ENCODE results near the gene CLDN6. TPM values are rescaled to one million over a fixed set of nuclear protein-coding genes. Genes with fewer than 3 reads are reported as not detected.

Gene CLDN6
- polyA plus RNA-seq, 1 donor, result 0.32 TPM

DNA sequence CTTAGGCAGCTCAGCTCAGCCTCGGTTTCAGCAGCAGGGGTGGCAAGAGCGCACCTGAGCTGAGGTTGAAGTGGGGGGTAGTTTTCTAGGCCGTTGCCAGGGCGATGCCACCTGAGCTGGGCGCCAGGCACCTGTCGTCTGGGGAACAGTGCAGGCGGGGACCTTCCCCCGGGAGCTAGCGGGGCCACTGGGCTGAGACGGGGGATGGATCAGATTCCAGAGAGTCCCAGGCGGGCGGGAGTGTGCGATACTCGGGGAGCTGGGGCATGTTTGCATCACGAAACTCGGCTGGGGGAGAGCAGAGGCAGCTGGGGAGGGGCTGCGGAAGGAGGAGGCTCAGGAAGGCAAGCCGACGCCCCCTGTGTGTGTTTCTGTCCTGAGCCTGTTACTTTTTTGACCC lies 5.7 kb downstream of the CLDN6 start:
- DNase-seq, result no peak

DNA sequence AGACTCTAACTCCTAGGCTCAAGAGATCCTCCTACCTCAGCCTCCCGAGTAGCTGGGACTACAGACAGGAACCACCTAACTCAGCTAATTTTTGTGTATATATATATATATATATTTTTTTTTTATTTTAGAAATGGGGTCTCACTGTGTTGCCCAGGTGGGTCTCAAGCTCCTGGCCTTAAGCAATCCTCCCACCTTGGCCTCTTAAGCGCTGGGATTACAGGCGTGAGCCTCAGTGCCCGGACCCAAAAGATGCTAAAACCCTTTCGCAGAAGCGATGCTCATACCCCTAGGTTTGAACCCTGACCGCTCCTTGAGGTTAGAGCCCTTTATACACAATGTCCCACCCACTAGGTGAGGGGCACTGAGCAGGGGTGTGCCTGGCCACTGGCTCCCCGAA lies 7.5 kb downstream of the CLDN6 start:
- DNase-seq, result no peak

DNA sequence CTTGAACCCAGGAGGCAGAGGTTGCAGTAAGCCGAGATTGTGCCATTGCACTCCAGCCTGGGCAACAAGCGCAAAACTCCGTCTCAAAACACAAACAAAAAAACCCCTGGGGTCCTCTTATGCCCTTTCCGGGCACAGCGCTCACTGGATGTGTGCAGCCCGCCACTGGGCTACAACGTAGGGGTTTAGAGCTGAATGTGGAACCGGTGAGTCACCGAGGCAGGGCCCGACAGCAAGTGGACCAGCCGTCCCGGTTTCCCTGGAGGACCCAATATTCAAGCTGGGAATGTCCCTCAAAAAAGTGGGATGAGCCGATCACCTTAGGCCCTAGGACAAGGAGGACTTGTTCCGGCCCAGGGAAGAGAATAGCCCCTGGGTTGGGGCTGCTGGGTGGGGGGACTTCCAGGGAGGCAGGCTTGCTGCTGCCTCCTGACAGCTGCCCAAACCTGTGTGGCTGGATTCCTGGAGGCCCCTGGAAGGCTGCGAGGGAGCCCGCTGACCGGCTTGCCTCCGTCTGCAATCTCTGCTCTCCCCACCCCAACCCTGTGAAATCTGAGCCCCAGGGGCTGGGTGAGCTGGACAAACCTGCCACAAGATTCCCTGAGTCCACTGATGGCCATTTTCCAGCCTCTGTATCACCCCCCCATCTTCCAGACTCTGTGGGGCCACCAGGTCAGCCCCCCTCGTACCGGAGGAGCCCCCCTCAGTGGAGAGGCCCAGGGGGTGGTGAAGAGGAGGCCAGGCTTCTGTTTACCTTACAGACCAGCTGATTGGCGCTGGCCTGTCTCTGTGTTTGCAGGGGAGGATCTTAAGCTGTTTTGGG lies 8.2 kb downstream of the CLDN6 start:
- DNase-seq, result no peak

DNA sequence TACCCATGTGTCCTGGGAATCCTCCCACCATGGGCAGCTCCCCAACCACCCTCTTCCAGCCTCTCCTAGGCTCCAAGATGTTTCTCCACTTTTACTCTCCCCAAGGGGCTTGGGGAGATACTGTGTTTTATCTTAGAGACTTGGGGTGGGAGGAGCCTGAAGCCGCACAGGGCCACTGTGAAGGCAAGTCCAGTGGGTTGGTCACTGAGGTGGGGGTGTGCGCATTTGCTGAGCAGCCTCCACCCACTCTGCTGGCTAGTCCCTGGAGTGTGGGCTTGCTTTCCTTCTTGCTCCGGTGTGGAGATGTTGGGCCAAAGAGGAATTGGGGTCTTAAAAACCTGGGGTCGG lies 9.3 kb downstream of the CLDN6 start:
- no peak for DNase-seq

DNA sequence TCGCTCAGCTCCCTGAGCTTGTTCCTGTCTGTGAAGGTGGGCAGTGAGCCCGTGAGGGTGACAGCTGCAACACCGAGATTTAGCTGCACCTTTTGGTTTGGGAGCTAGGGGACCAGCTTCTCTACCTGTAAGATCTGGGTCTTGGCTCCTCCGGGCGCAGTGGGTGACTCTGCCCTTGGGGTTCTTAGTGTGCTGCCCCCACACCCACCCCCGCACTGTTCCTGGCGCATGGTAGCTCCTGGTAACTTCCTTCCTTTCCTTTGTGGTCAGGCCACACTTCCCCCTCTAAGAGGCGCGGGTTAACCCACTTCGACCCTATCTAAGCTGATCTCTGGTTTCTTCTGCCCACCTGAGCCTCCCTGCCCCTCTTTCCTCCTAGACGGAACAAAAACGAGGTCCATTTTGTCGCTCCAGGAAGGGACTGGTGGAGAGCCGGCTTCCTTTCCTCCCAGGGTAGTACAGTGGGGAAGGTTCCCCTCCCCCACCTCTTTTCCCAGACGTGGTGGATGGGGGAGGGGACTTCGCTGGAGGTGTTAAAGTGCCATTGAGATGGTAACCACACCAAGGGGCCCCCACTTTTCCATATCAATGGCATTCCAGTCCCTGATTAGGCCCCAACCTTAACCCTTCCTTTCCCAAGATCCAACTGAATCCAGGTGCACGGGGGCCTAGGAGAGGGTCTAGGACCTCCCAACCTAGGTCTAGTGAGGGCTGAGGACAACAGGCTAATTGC lies 9.9 kb downstream of the CLDN6 start:
- DNase-seq, result no peak

DNA sequence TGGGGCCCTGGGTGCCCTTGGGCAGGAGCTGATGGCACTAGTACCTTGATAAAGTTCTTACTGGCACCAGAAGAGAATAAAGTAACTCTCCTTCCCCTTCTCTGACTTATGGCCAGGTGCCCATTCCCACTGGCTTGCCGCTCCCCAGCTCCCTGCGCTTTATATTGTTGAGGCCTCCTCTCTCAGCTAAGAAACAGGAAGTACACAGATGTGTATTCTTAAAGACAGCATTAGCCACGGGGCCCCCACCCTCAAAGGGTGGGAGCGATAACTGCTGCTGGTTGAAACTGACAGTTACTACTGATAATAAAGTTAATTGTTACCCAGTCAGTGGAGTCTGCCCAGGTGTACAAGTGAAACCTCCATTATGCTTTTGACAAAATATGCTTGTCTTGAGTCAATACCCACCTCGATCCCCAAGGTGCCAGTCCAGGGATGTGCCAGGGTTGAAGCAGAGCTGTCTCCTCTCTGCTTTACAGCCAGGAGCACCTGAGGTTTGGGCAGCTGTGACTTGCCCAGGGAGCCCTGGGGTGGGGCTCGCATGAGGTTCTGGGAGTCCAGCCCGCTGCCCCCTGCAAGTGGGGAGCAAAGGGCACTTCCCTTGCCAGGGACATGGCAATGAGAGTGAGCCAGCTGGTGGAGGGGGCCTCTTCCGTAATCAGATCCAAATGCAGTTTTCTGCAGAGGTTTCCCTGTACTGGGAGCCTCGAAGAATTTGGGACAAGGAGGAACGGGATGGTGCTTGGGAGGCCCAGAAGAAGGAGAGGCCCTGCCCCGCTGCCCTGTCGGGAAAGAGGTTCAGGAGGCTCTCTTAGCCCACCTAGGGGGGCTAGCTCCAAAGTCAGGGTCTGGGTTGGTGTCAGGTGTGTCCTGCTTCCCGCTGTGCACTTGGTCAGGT lies 10.7 kb downstream of the CLDN6 start:
- no peak for DNase-seq

DNA sequence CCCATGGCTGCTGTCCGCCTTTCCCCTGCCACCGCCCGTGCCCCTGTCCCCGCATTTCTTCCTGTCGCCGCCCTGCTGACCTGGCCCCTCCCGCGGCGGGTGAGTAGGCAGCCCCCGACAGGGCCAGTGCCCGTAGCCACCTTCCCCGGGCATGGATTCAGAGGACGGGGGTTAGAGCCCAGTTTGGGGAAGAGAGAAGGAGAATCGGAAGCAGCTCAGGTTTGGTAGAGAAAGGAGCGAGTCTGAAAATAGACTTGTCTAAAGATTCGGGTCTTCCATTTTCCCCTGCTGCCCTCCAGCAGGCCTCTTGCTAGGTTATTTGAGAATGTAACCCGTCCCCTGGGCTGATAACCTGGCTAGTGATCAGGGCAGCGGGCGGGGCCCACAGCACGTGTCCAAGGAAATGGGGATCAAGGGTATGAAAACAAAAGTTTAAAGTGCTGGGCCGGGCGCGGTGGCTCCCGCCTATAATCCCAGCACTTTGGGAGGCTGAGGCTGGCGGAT lies 13.2 kb downstream of the CLDN6 start:
- no peak for DNase-seq

DNA sequence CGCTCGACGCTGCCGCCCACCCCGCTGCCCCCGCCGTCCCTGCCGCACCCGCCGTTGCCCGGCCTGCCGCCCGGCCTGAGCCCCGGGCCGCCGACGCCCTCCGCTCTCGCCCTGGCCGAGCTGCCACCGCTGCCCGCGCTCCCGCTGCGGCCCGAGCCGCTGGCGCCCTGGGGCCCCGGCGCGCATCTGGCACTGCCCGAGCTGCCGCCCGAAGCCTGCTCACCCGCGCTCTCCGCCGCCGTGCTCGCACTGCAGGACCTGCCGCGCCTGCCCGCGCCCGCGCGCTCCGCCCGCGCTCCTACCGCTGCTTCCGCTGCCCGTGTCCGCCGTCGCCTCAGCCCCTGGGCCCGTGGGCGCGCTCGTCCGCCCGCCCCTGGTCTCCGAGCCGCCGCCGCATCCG lies 13.7 kb downstream of the CLDN6 start:
- no peak for DNase-seq

DNA sequence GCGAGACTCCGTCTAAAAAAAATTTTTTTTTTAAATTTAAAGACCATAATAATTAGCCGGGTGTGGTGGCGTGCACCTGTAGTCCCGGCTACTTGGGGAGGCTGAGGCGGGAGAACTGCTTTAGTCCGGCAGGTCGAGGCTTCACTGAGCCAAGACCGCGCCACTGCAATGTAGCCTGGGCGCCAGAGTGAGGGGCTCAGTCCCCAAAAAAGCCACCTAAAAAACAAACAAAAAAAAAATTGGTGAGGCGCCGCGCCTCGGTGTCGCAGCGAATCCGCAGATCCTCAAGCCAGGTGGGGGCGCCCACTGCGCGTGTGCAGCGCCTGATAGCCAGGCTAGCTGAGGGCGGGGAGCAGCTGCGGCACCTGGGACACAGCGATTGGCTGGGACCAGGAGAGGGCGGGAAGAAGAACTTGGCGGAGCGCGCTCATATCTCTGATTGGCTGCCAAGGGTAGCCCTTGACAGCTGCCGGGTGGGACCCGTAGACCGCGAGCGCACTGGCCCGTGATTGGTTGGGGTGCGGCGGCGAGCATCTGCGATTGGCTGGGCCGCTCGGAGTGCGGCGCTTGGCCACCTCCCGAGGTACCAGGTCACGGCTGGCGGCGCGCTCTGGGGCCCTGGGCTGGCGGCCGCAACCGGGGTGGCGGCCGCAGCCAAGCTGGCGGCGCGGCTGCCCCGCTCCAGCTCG lies 14.3 kb downstream of the CLDN6 start:
- DNase-seq, result peak; percentile 95

DNA sequence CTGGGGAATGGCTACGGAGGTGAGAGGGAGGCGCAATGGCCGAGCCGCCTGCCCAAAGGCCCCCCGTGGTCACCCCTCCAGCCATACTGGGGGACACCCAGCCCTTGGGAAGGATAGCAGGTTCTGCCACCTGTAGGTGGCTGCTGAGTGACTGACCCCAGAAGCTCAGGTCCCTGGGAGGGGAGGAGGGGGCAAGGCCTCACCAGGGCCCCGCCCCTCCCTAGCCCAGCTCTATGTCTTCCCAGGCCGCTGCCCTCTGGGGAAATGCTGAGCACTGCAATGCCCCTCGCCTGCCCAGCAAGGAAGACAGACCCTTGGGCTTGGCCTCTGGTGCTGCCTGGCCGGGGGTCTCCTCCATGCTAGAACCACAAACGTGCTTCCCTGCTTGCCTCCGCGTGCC lies 16.7 kb downstream of the CLDN6 start:
- no peak for DNase-seq

DNA sequence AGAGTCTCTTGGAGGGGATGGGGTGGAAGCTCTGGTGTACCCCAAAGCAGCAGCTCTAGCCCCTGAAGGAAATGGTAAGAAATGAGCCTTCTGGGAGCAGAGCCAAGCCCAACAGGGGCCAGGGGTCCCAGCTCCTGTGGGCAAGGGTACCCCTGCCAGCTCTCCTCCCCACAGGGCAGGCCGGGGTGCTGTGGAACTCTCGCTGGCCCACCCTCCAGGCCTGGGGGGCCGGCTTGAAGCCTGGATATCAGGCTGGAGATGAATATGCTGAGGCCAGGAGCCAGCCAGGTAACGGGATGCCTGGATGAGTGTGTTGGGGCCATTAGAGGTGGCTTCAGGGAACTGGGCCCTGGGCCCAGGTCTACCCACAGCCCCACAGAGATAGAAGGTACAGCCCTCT lies 17.4 kb downstream of the CLDN6 start:
- DNase-seq, result no peak

DNA sequence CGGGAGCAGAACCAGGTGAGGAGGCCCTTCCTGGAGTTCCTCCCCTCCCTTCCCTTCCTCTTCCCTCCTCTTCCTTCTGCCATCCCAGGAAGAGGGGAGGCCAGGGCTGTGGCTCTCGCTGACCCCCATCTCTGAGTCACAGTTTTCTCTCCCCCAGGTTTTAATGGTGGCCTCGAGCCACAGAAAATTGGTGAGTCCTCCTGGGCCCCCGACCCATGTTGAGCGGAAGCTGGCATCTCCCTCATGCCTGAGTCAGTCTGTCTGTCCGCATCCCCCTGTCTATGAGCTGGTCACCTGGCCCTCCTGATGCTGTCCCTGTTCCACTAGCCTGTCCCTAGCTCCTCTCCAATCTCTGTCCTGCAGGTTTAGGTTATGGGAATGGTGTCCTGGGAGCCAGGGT lies 18.1 kb downstream of the CLDN6 start:
- no peak for DNase-seq

DNA sequence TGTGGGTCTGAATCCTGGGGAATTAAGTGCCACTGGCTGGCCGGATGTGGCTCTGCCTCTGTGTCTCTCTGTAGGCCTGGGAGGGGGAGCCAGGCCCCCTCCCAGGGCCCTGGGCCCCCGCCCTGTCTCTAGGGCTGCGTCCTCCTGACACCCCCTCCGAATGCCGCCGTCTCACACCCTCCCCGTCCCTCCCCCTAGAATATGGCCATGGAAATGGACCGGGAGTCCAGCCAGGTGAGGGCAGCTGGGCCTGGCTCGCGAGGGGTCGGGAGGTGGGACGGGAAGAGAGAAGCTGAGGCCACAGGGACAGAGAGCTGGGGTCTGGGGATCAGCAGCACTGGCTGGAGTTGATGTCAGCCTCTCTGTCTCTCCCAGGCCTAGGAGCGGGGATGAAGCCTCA lies 21.7 kb downstream of the CLDN6 start:
- no peak for DNase-seq

DNA sequence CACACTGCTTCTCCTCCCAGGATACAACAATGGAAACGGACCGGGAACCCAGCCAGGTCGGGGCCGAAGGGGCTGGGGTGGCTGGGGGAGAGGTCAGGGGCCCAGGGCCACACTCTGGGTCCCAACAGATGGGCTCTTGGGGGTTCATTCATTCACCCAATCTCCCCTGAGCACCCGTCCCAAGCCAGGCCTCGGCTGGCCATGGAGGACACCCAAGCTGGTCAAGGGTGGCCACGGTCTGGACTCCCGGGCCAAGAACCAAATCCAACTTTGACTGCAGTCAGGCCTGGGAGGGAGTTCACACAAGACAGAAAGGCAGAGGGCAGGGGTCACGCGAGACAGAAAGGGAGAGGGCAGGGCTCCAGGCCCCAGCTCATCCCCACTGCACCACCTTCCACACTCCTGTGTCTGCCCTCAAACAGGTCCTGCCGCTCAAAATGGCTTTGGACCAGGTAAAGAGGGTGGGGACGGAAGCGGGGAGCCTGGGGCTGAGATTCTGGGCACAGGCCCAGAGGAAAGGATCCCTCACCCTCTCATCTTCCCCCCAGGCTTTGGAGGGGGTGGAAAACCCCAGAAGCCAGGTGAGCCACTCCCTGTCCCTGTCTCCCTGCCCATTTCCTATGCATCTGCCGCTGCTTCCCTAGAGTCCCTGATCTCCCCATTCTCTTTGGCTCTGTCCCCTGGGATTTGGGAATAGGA lies 25.5 kb downstream of the CLDN6 start:
- DNase-seq, result no peak

DNA sequence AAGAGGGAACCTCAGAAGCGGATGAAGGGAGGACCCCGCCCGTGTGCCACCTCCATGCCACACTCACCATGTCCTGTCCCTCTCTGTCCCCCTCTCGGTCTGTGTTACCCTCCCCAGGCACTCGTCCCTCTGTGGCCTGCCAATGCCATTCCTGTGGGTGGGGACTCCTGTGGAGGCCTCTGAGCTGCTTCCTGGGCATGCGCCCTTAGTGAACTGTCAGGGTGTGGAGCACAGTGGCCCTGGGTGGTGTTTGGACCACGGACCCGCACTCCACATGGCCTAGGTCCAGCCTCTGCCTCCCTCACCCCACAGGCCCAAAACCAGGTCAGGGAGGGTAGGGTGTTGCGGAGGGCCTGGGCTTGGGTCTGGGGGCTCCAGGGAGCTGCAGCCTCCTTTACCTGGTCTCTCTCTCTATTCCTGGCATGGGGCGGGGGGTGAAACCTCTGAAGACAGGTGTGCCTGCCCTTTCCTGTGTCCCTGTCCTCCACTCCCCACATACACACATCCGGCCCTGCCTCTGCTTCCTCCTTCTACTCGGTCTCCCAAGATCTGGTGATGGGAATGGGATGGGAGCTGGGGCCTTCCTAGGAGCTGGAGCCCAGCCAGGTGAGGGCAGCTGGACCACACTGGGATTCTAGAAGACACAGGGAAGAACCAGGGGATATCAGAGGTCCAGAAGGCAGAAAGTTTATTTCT lies 26.3 kb downstream of the CLDN6 start:
- DNase-seq, result no peak

DNA sequence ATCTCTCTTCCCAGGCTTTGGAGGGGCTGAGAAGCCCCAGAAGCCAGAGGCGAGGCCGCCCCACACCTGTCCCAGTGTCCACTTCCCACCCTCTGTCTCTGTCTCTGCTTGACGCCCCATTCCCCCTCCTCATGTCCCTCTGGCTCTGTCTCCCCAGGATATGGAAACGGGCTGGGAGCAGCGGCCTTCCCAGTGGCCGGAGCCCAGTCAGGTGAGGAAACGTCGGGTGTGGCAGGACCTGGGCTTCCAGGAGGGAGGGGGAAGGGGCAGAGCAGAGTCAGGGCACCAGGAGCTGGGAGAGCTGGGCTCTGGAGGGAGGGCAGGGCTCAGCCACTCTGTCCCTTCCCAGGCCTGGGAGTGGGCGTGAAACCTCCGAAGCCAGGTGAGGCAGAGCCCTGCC lies 27.1 kb downstream of the CLDN6 start:
- DNase-seq, result no peak

DNA sequence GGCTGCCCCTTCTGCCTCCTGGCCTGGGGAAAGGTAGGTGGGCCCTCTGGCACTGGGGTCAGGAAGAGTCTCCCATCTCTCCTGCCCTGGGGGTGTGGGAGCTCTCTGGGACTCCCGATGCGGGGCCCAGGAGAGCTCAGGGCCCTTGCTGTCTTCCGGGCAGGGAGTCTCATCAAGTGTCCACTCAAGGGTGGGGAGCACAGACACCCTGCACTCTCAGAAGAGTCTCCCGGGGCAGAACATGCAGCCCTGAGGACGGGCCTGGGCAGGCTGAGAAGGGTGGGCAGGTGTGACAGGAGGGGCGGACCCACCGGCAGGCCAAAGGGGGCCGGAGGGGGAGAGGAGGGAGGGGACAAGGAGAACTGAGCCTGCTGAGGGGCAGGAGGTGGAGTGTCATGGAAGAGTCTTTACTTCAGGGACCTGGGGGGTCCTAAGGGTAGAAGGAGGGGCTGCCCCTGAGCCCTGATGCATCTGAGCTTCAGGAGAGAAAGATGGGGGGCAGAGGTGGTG lies 29.3 kb downstream of the CLDN6 start:
- DNase-seq, result no peak

DNA sequence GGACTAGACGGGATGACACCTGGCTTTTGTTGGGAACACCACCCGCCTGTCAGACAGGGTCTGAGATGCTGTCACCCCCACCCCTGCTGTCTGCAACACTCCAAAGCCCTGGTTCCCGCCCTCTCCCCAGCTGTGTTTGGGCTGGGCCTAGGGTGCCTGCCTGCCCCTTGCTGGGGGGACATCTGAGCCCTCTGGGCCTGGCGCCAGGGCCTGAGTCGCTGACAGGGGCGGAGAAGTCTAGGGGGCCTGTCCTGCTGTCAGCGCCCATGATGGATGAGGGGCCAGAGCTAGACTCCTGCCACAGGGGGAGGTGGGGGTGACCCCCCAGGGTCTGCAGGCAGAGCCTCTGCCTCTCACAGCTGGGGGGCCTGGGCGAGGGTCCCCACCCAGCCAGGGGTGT lies 30.1 kb downstream of the CLDN6 start:
- DNase-seq, result no peak

DNA sequence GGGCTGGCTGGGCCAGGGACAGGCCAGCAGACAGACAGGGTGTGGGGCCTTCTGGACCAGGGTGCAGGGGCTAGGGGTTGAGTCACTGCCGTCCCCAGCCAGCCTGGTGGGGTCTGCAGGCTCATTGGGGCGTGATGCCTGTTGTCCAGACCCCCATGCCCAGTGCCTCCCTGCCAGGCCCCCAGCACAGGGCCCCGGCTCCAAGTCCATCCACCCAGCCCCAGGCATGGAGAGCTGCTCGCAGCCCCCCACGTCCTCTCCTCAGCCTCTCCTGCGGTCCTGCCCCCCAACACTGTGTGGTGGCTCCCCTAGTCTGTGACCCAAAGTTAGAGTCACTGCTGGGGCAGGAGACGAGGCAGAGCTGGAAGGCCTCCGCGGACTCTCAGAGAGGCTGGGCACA lies 30.7 kb downstream of the CLDN6 start:
- DNase-seq, result no peak

DNA sequence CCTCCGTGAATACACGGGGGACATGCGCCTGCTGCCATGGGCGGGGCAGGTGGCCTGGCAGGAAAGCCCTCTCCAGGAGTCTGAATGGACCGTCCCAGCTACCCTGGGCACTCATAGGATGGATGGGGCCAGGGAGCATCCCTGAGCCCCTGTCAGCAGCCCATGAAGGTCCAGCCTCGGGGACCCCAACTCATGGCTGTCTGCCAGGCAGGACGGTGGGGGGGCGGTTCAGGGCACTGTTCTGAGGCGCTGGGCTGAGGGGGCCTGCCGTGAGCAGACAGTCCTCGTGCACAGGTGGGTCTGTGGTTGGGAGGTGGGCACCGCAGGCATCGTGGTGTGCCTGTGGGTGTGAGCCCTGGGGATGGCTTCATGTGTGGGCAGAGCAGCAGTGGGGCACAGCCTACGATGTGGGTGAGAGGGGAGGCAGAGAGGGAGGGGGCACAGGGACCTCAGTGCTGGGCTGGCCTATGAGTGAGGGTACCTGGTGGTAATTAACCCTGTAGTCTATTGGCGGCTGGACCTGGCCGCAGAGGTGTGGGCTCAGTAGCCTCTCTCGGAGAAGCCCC lies 31.3 kb downstream of the CLDN6 start:
- DNase-seq, result no peak

Data from hindlimb muscle (tissue), 1 donor.